ENCODE results near the gene ECT2L. TPM values are rescaled to one million over a fixed set of nuclear protein-coding genes. Genes with fewer than 3 reads are reported as not detected.

The ECT2L gene
- total and polyA plus RNA-seq, 4 donors = under 0.01 to 0.32 TPM; not detected in 2

GRCh38 chr6:138923561-138923960 lies 127.7 kb downstream of the ECT2L start:
- H3K4me3 ChIP-seq (ENCODE audit: low read depth in 1 of 3, low read length in 3 of 3) = no peak overlapping the region
- peaks cover 2 to 20% (median 10%) of the 10 kb centered on the region in 4 donors for H3K36me3 ChIP-seq (ENCODE audit: control insufficient read depth in 4 of 4, insufficient read depth in 3 of 4, low read depth in 1 of 4, low read length in 3 of 4)
- H3K27ac ChIP-seq (ENCODE audit: low read depth in 1 of 2, low read length in 2 of 2) = no peak overlapping the region
- TF ChIP-seq EGR1 (IDR thresholded peaks at IDR 0.05; ENCODE audit: low read depth in 2 of 2) (no peak), FOXA2 (IDR thresholded peaks at IDR 0.05) (no peak), SP1 (IDR thresholded peaks at IDR 0.05) (no peak), HNF4A (conservative IDR thresholded peaks at IDR 0.05) (no peak), RAD21 (IDR thresholded peaks at IDR 0.05) (no peak), NR2F2 (IDR thresholded peaks at IDR 0.05) (no peak), TAF1 (conservative IDR thresholded peaks at IDR 0.05) (no peak), ATF3 (IDR thresholded peaks at IDR 0.05) (no peak), MAX (IDR thresholded peaks at IDR 0.05) (no peak), CTCF (IDR thresholded peaks at IDR 0.05; ENCODE audit: low read depth, low read length, missing input control) (no peak), REST (IDR thresholded peaks at IDR 0.05) (no peak)
- no peaks in the 10 kb centered on the region for H3K27me3 ChIP-seq (ENCODE audit: control insufficient read depth in 4 of 4, insufficient read depth in 4 of 4, low read length in 3 of 4)
- no peak for DNase-seq (ENCODE audit: low spot score)
- no peak overlapping the region for H3K9ac ChIP-seq (ENCODE audit: low read depth in 1 of 2, low read length in 2 of 2)
- no peaks in the 10 kb centered on the region for H3K9me3 ChIP-seq (ENCODE audit: control insufficient read depth in 4 of 4, low read length in 3 of 4)
- peaks cover 0 to 4% (median 0%) of the 10 kb centered on the region in 4 donors for H3K4me1 ChIP-seq (ENCODE audit: control insufficient read depth in 4 of 4, insufficient read depth in 4 of 4, low read length in 3 of 4)

GRCh38 chr6:138925806-138926205 lies 129.9 kb downstream of the ECT2L start:
- H3K27me3 ChIP-seq (ENCODE audit: control insufficient read depth in 4 of 4, insufficient read depth in 4 of 4, low read length in 3 of 4) = no peaks in the 10 kb centered on the region
- no peak for DNase-seq (ENCODE audit: low spot score)
- TF ChIP-seq EGR1 (IDR thresholded peaks at IDR 0.05; ENCODE audit: low read depth in 2 of 2) (no peak), FOXA2 (IDR thresholded peaks at IDR 0.05) (no peak), REST (IDR thresholded peaks at IDR 0.05) (no peak), YY1 (IDR thresholded peaks at IDR 0.05) (no peak), RAD21 (IDR thresholded peaks at IDR 0.05) (no peak), HNF4A (conservative IDR thresholded peaks at IDR 0.05) (no peak), GABPA (IDR thresholded peaks at IDR 0.05 in 1 of 2, conservative IDR thresholded peaks at IDR 0.05 in 1 of 2) (no peak), HNF4G (IDR thresholded peaks at IDR 0.05) (no peak), NR2F2 (IDR thresholded peaks at IDR 0.05) (no peak), FOXA1 (IDR thresholded peaks at IDR 0.05) (no peak), ATF3 (IDR thresholded peaks at IDR 0.05) (no peak)
- peaks cover 2 to 20% (median 6%) of the 10 kb centered on the region in 4 donors for H3K36me3 ChIP-seq (ENCODE audit: control insufficient read depth in 4 of 4, insufficient read depth in 3 of 4, low read depth in 1 of 4, low read length in 3 of 4)
- no peak overlapping the region for H3K27ac ChIP-seq (ENCODE audit: low read depth in 1 of 2, low read length in 2 of 2)
- 95% methylated on average over 2 of the region's 2 CpGs for WGBS
- H3K9ac ChIP-seq (ENCODE audit: low read depth in 1 of 2, low read length in 2 of 2) = no peak overlapping the region
- no peak overlapping the region for H3K4me3 ChIP-seq (ENCODE audit: low read depth in 1 of 3, low read length in 3 of 3)
- H3K9me3 ChIP-seq (ENCODE audit: control insufficient read depth in 4 of 4, low read length in 3 of 4) = no peaks in the 10 kb centered on the region
- peaks cover 0 to 4% (median 0%) of the 10 kb centered on the region in 4 donors for H3K4me1 ChIP-seq (ENCODE audit: control insufficient read depth in 4 of 4, insufficient read depth in 4 of 4, low read length in 3 of 4)
